IMR-90 (cell line): ENCODE results near the gene GFM1. TPM values are rescaled to one million over a fixed set of nuclear protein-coding genes. Genes with fewer than 3 reads are reported as not detected.

Source experiments
- ATAC-seq: fragments of 200-7000 bp; cut with Tn5 transposase; 2 replicates; pipeline ENCODE4 v1.9.1; 2020; ENCODE audit warnings: low read depth, mild to moderate bottlenecking, moderate library complexity
- BruUV-seq: library from RNA; stranded (reverse); fragments of 400-500 nt; replicated peaks from 2 replicates; lab custom pipeline; 2021; lab: Mats Ljungman, UMichigan
- CTCF ChIA-PET: fragments of 300-600 bp; formaldehyde crosslinking; extraction: SDS; loops from one replicate; lab custom pipeline; 2021; ENCODE audit warnings: antibody characterized with exemption; lab: Yijun Ruan, JAX
- POLR2A ChIA-PET: fragments of 300-600 bp; sonication (Branson Sonifier 250); formaldehyde crosslinking; loops from one replicate; lab custom pipeline; 2022; ENCODE audit warnings: antibody characterized with exemption; ENCODE audit not compliant: unreplicated experiment; lab: Charles Lee
- DNase-seq: peaks from one replicate; pipeline ENCODE4 v3.0.0; 2013
- H2AFZ ChIP-seq: replicated peaks from 2 replicates; pipeline ENCODE3; 2013; ENCODE audit warnings: low read length, mild to moderate bottlenecking; ENCODE audit not compliant: poor library complexity
- H2AK5ac ChIP-seq: 2 replicates; pipeline ENCODE4 v1.6.1; 2013; ENCODE audit warnings: low read depth, low read length, inconsistent platforms
- H2AK9ac ChIP-seq: replicated peaks from 2 replicates; pipeline ENCODE3; 2013; ENCODE audit warnings: mild to moderate bottlenecking, low read depth, low read length, moderate library complexity; ENCODE audit not compliant: poor library complexity
- H2BK120ac ChIP-seq: 2 replicates; pipeline ENCODE4 v1.6.1; 2013; ENCODE audit warnings: low read depth, low read length, inconsistent platforms
- H2BK15ac ChIP-seq: 3 replicates; pipeline ENCODE4 v1.6.1; 2013; ENCODE audit warnings: low read depth, low read length, inconsistent platforms
- H2BK20ac ChIP-seq: 2 replicates; pipeline ENCODE4 v1.6.1; 2013; ENCODE audit warnings: low read depth, mild to moderate bottlenecking, inconsistent platforms, low read length, moderate library complexity
- H2BK5ac ChIP-seq: 2 replicates; pipeline ENCODE4 v1.6.1; 2013; ENCODE audit warnings: mild to moderate bottlenecking, low read depth, low read length, inconsistent platforms; ENCODE audit not compliant: poor library complexity, severe bottlenecking
- H3K14ac ChIP-seq: replicated peaks from 2 replicates; pipeline ENCODE4 v1.6.1; 2013; ENCODE audit warnings: low read depth, low read length, inconsistent platforms
- H3K18ac ChIP-seq: 2 replicates; pipeline ENCODE4 v1.6.1; 2013; ENCODE audit warnings: low read depth, low read length, control low read depth
- H3K23ac ChIP-seq: 2 replicates; pipeline ENCODE4 v1.6.1; 2013; ENCODE audit warnings: low read depth, low read length, inconsistent platforms
- H3K27ac ChIP-seq: 2 replicates; pipeline ENCODE4 v1.5.1; 2013; ENCODE audit warnings: mild to moderate bottlenecking, control low read depth, low read length; ENCODE audit not compliant: insufficient read depth
- H3K27me3 ChIP-seq: 2 replicates; pipeline ENCODE4 v1.6.1; 2013; ENCODE audit warnings: low read length; ENCODE audit not compliant: control insufficient read depth, insufficient read depth
- H3K36me3 ChIP-seq: 2 replicates; pipeline ENCODE4 v1.6.1; 2013; ENCODE audit warnings: low read length, mixed read lengths; ENCODE audit not compliant: control insufficient read depth, insufficient read depth
- H3K4ac ChIP-seq: 2 replicates; pipeline ENCODE4 v1.6.1; 2013; ENCODE audit warnings: low read depth, low read length, inconsistent platforms
- H3K4me1 ChIP-seq: 2 replicates; pipeline ENCODE4 v1.6.1; 2013; ENCODE audit warnings: low read length, mixed read lengths; ENCODE audit not compliant: control insufficient read depth, insufficient read depth
- H3K4me2 ChIP-seq: 2 replicates; pipeline ENCODE4 v1.6.1; 2013; ENCODE audit warnings: low read depth, mild to moderate bottlenecking, control low read depth, low read length, moderate library complexity
- H3K4me3 ChIP-seq: 2 replicates; pipeline ENCODE4 v1.5.1; 2013; ENCODE audit warnings: low read depth, mild to moderate bottlenecking, control low read depth, low read length, moderate library complexity; ENCODE audit not compliant: insufficient read depth
- H3K56ac ChIP-seq: 2 replicates; pipeline ENCODE4 v1.6.1; 2013; ENCODE audit warnings: low read length, inconsistent platforms; ENCODE audit not compliant: insufficient read depth; ENCODE audit errors: extremely low read depth
- H3K79me1 ChIP-seq, 2 experiments: 2 replicates each; pipeline ENCODE4 v1.6.1; 2013; ENCODE audit warnings: low read length in 2 of 2, inconsistent platforms in 1 of 2, low read depth in 1 of 2
- H3K9ac ChIP-seq: 2 replicates; pipeline ENCODE4 v1.6.1; 2013; ENCODE audit warnings: low read depth, low read length, control low read depth
- H3K9me1 ChIP-seq: 2 replicates; pipeline ENCODE4 v1.6.1; 2013; ENCODE audit warnings: low read length, inconsistent platforms; ENCODE audit not compliant: insufficient read depth
- H3K9me3 ChIP-seq: 2 replicates; pipeline ENCODE4 v1.6.1; 2013; ENCODE audit warnings: low read length; ENCODE audit not compliant: control insufficient read depth, insufficient read depth
- H4K20me1 ChIP-seq: 2 replicates; pipeline ENCODE4 v1.6.1; 2013; ENCODE audit warnings: low read length, inconsistent platforms; ENCODE audit not compliant: insufficient read depth
- H4K5ac ChIP-seq: 2 replicates; pipeline ENCODE4 v1.6.1; 2013; ENCODE audit warnings: mild to moderate bottlenecking, low read depth, low read length, control low read depth
- H4K8ac ChIP-seq, 2 experiments: 2 replicates each; pipeline ENCODE4 v1.6.1; 2013; ENCODE audit warnings: low read depth in 2 of 2, low read length in 2 of 2, control low read depth in 1 of 2, inconsistent platforms in 1 of 2
- H4K91ac ChIP-seq: 2 replicates; pipeline ENCODE4 v1.6.1; 2013; ENCODE audit warnings: low read depth, low read length, inconsistent platforms; ENCODE audit not compliant: insufficient read depth
- BHLHE40 ChIP-seq: fragments of 150-350 bp; IDR thresholded peaks from 2 replicates; pipeline ENCODE4 v1.6.1; 2016; ENCODE audit warnings: mild to moderate bottlenecking, low read depth, low read length
- MAFK ChIP-seq: IDR thresholded peaks from 2 replicates; pipeline ENCODE4 v1.6.1; 2012; ENCODE audit warnings: low read depth, low read length, improper control_type of control experiment
- MAZ ChIP-seq: IDR thresholded peaks from 2 replicates; pipeline ENCODE4 v1.6.1; 2012; ENCODE audit warnings: low read depth, mild to moderate bottlenecking, low read length, improper control_type of control experiment, moderate library complexity, borderline replicate concordance
- WGBS, 2 experiments: methylation state at CpG; one replicate each; pipeline versions ENCODE4 v1.1.5 to v1.1.7; 2013; ENCODE audit warnings: missing lambda C conversion rate in 2 of 2; ENCODE audit not compliant: insufficient read length in 1 of 2; ENCODE audit errors: extremely low coverage in 2 of 2; 5-methylcytosine and 5-hydroxymethylcytosine counted together
- dilution Hi-C: fragments of 300-500 bp; cut with HindIII; formaldehyde crosslinking; loops from one replicate; pipeline ENCODE4 v1.14.3; 2018; ENCODE audit warnings: low sequenced_read_pairs; ENCODE audit not compliant: unreplicated experiment
- in situ Hi-C: fragments of 300-500 bp; cut with MboI; formaldehyde crosslinking; loops from 3 replicates; pipeline ENCODE4 v1.14.3; 2019; ENCODE audit warnings: low sequenced_read_pairs, inconsistent platforms, mixed read lengths
- intact Hi-C: fragments of 100-400 bp; cut with micrococcal nuclease; formaldehyde crosslinking; loops from 2 replicates; pipeline ENCODE4 v1.10.0; 2022
- polyA plus RNA-seq, 3 experiments: library from polyadenylated mRNA; depleted of rRNA; stranded (reverse); fragments of >200 nt; gene quantifications; 2 replicates each; pipeline ENCODE4 v1.2.3, GENCODE V29; 2012; ENCODE audit warnings: low replicate concordance in 1 of 3
- total RNA-seq: library from RNA; depleted of rRNA; stranded (reverse); fragments of >200 nt; gene quantifications from 2 replicates; pipeline ENCODE4 v1.2.3, GENCODE V29; 2012
- TF ChIP-seq, protein P1 (sequence below): fragments of 150-350 bp; IDR thresholded peaks from 2 replicates; pipeline ENCODE4 v1.6.1; 2017; ENCODE audit warnings: mild to moderate bottlenecking, antibody characterized with exemption, low read length, low read depth
- TF ChIP-seq, protein P2 (sequence below): conservative IDR thresholded peaks from 2 replicates; pipeline ENCODE4 v1.5.1; 2012; ENCODE audit warnings: mild to moderate bottlenecking, low read depth, low read length, improper control_type of control experiment

GFM1 gene
- total and polyA plus RNA-seq, 2 of the 4 experiments (the other 2 are of a cell fraction), result 12.4 to 36.0 TPM

DNA sequence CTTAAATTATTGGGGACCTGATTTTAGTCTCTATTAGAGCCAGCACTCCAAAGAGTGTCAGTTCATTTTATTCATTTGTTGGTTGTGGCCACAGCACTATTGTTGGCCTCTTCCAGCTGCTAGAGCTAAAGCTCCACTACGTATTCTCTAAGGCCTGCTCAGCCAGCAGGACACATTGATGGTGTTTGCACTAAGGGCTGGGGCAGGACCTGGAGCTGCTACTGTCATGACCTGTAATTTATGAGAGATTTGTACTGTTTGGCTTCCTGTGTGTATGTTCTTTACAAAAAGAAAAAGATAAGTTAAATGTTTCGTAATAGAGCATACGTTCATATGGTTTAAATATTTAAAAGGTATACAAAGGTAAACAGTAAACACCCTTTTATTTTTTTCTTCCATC, 8.1 kb downstream of the GFM1 start:
- no peak overlapping the region for H3K14ac ChIP-seq
- no peaks in the 10 kb centered on the region for H3K9me1 ChIP-seq
- no peak for ATAC-seq
- no peak overlapping the region for H4K5ac ChIP-seq
- BruUV-seq, result no TSS peak
- no peaks in the 10 kb centered on the region for H3K9me3 ChIP-seq
- no peak overlapping the region for H3K27ac ChIP-seq
- peaks cover 25% of the 10 kb centered on the region for H3K36me3 ChIP-seq
- H3K79me1 ChIP-seq, result 0 out of 4 replicates have a peak, but pooled peaks cover 0 to 2% of the 10 kb centered on the region in 2 experiments
- TF ChIP-seq MAZ (no peak), BHLHE40 (no peak), MAFK (no peak)
- TF ChIP-seq, protein P1, sequence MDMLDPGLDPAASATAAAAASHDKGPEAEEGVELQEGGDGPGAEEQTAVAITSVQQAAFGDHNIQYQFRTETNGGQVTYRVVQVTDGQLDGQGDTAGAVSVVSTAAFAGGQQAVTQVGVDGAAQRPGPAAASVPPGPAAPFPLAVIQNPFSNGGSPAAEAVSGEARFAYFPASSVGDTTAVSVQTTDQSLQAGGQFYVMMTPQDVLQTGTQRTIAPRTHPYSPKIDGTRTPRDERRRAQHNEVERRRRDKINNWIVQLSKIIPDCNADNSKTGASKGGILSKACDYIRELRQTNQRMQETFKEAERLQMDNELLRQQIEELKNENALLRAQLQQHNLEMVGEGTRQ, result no peak
- TF ChIP-seq, protein P2, sequence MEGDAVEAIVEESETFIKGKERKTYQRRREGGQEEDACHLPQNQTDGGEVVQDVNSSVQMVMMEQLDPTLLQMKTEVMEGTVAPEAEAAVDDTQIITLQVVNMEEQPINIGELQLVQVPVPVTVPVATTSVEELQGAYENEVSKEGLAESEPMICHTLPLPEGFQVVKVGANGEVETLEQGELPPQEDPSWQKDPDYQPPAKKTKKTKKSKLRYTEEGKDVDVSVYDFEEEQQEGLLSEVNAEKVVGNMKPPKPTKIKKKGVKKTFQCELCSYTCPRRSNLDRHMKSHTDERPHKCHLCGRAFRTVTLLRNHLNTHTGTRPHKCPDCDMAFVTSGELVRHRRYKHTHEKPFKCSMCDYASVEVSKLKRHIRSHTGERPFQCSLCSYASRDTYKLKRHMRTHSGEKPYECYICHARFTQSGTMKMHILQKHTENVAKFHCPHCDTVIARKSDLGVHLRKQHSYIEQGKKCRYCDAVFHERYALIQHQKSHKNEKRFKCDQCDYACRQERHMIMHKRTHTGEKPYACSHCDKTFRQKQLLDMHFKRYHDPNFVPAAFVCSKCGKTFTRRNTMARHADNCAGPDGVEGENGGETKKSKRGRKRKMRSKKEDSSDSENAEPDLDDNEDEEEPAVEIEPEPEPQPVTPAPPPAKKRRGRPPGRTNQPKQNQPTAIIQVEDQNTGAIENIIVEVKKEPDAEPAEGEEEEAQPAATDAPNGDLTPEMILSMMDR, result no peak
- no peaks in the 10 kb centered on the region for H4K20me1 ChIP-seq
- no peak overlapping the region for H2AFZ ChIP-seq
- no peak overlapping the region for H3K4ac ChIP-seq
- no peak for DNase-seq
- no peak overlapping the region for H2BK20ac ChIP-seq
- no peak overlapping the region for H3K18ac ChIP-seq
- no peak overlapping the region for H2AK9ac ChIP-seq
- WGBS, 2 experiments, result no CpG with 5 or more reads among the region's 3 CpGs
- no peak overlapping the region for H2BK15ac ChIP-seq
- no peak overlapping the region for H4K8ac ChIP-seq
- H3K23ac ChIP-seq, result no peak overlapping the region
- no peak overlapping the region for H3K4me2 ChIP-seq
- ChIA-PET POLR2A (no interaction called here), CTCF (no interaction called here)
- H3K9ac ChIP-seq, result no peak overlapping the region
- H4K91ac ChIP-seq, result no peak overlapping the region
- H2BK120ac ChIP-seq, result no peak overlapping the region
- H3K4me1 ChIP-seq, result no peaks in the 10 kb centered on the region
- dilution Hi-C loops (no loop called here), intact Hi-C loops (no loop called here), in situ Hi-C loops (no loop called here)
- H2AK5ac ChIP-seq, result no peak overlapping the region
- no peak overlapping the region for H3K4me3 ChIP-seq
- H3K27me3 ChIP-seq, result no peaks in the 10 kb centered on the region
- H3K56ac ChIP-seq, result no peak overlapping the region
- no peak overlapping the region for H2BK5ac ChIP-seq
